HCT116 (cell line): ENCODE results near the gene IFNL3. TPM values are rescaled to one million over a fixed set of nuclear protein-coding genes. Genes with fewer than 3 reads are reported as not detected.

Source experiments
- ATAC-seq: fragments of 200-7000 bp; cut with Tn5 transposase; 2 replicates; pipeline ENCODE4 v1.9.1; 2020; ENCODE audit warnings: mild to moderate bottlenecking, moderate library complexity
- BruUV-seq: library from RNA; stranded (reverse); fragments of 400-500 nt; replicated peaks from 2 replicates; lab custom pipeline; 2021; lab: Mats Ljungman, UMichigan
- CTCF ChIA-PET: fragments of 300-600 bp; sonication (Branson Sonifier 250); formaldehyde crosslinking; loops from one replicate; lab custom pipeline; 2021; ENCODE audit warnings: antibody characterized with exemption; lab: Charles Lee
- POLR2A ChIA-PET: fragments of 300-600, 350-600 bp; sonication (Branson Sonifier 250); formaldehyde crosslinking; loops from one replicate; lab custom pipeline; 2021; ENCODE audit warnings: antibody characterized with exemption; lab: Charles Lee
- RAD21 ChIA-PET, 2 experiments: fragments of 300-600 bp; sonication (Branson Sonifier 250); formaldehyde crosslinking; loops; one replicate each; lab custom pipeline; 2023; ENCODE audit warnings: low total read pairs in 2 of 2; ENCODE audit not compliant: uncharacterized antibody in 2 of 2, unreplicated experiment in 2 of 2, low non-redundant PET in 1 of 2; lab: Charles Lee
- DNase-seq: peaks from one replicate; pipeline ENCODE4 v3.0.0-alpha.2; 2010; ENCODE audit warnings: low read depth, low spot score
- H2AFZ ChIP-seq: fragments of 200-600 bp; shearing (Covaris generic), sonication (generic); 2 replicates; pipeline ENCODE4 v1.6.1; 2017; ENCODE audit warnings: low read depth, mixed run types, mixed read lengths, antibody characterized with exemption, low read length; ENCODE audit not compliant: poor library complexity, severe bottlenecking
- H3K27ac ChIP-seq: 2 replicates; pipeline ENCODE4 v1.5.1; 2012; ENCODE audit warnings: low read depth, low read length
- H3K27me3 ChIP-seq: fragments of 200-600 bp; sonication (generic); 2 replicates; pipeline ENCODE4 v1.6.1; 2016; ENCODE audit warnings: mixed run types, low read length, mixed read lengths; ENCODE audit not compliant: insufficient read depth
- H3K36me3 ChIP-seq, 2 experiments: fragments of 200-500 bp in 1 of 2; fragments of 200-600 bp in 1 of 2; sonication (Bioruptor generic) in 1 of 2; sonication (generic) in 1 of 2; 2 replicates each; pipeline versions ENCODE4 v1.5.1 to v1.6.1; 2014 to 2016; ENCODE audit warnings: low read length in 2 of 2, inconsistent platforms in 1 of 2, mixed read lengths in 1 of 2, mixed run types in 1 of 2; ENCODE audit not compliant: insufficient read depth in 2 of 2, control insufficient read depth in 1 of 2
- H3K4me1 ChIP-seq, 2 experiments: fragments of 200-600 bp in 1 of 2; sonication (generic) in 1 of 2; 2 replicates each; pipeline versions ENCODE4 v1.5.1 to v1.6.1; 2012 to 2017; ENCODE audit warnings: low read length in 2 of 2, inconsistent platforms in 1 of 2, mild to moderate bottlenecking in 1 of 2, mixed read lengths in 1 of 2, mixed run types in 1 of 2, moderate library complexity in 1 of 2; ENCODE audit not compliant: insufficient read depth in 2 of 2, control insufficient read depth in 1 of 2
- H3K4me2 ChIP-seq: fragments of 200-600 bp; sonication (generic); 2 replicates; pipeline ENCODE4 v1.6.1; 2017; ENCODE audit warnings: mixed run types, low read length, mixed read lengths
- H3K4me3 ChIP-seq, 2 experiments: fragments of 200-600 bp in 1 of 2; sonication (generic) in 1 of 2; replicated peaks in 1 of 2; 2 replicates each; pipeline ENCODE4 v1.5.1; 2011 to 2016; ENCODE audit warnings: low read length in 2 of 2, control low read depth in 1 of 2, low read depth in 1 of 2, mild to moderate bottlenecking in 1 of 2, mixed read lengths in 1 of 2, mixed run types in 1 of 2
- H3K79me2 ChIP-seq: fragments of 200-600 bp; sonication (generic); 2 replicates; pipeline ENCODE4 v1.6.1; 2017; ENCODE audit warnings: mild to moderate bottlenecking, mixed run types, low read length, moderate library complexity, mixed read lengths; ENCODE audit not compliant: insufficient read depth
- H3K9ac ChIP-seq: fragments of 200-600 bp; sonication (generic); 2 replicates; pipeline ENCODE4 v1.6.1; 2016; ENCODE audit warnings: low read length, mixed read lengths
- H3K9me2 ChIP-seq: fragments of 200-600 bp; sonication (generic), shearing (Covaris generic); 2 replicates; pipeline ENCODE4 v1.6.1; 2017; ENCODE audit warnings: mixed run types, mild to moderate bottlenecking, moderate library complexity; ENCODE audit not compliant: insufficient read depth
- H3K9me3 ChIP-seq, 2 experiments: fragments of 200-500 bp in 1 of 2; fragments of 200-600 bp in 1 of 2; sonication (Bioruptor generic) in 1 of 2; sonication (generic) in 1 of 2; 2 replicates each; pipeline ENCODE4 v1.6.1; 2014 to 2017; ENCODE audit warnings: low read length in 2 of 2, mixed read lengths in 2 of 2, inconsistent platforms in 1 of 2, low read depth in 1 of 2, mild to moderate bottlenecking in 1 of 2, mixed run types in 1 of 2, moderate library complexity in 1 of 2; ENCODE audit not compliant: control insufficient read depth in 1 of 2, insufficient read depth in 1 of 2
- H4K20me1 ChIP-seq: fragments of 200-600 bp; sonication (generic), shearing (Covaris generic); 2 replicates; pipeline ENCODE4 v1.6.1; 2017; ENCODE audit warnings: mixed run types, mild to moderate bottlenecking, moderate library complexity; ENCODE audit not compliant: insufficient read depth
- ATF3 ChIP-seq: IDR thresholded peaks from 2 replicates; pipeline ENCODE4 v1.6.1; 2012
- CBX3 ChIP-seq: IDR thresholded peaks from 2 replicates; pipeline ENCODE4 v1.6.1; 2012; ENCODE audit warnings: low read depth
- EZH2phosphoT487 ChIP-seq: fragments of 200-600 bp; IDR thresholded peaks from 2 replicates; pipeline ENCODE4 v1.6.1; 2018; ENCODE audit warnings: antibody characterized with exemption, borderline replicate concordance
- FOSL1 ChIP-seq: IDR thresholded peaks from 2 replicates; pipeline ENCODE4 v1.6.1; 2012; ENCODE audit warnings: low read depth
- POLR2A ChIP-seq: IDR thresholded peaks from 2 replicates; pipeline ENCODE4 v1.7.0; 2011; ENCODE audit warnings: borderline replicate concordance; ENCODE audit not compliant: insufficient read depth, insufficient read length; ENCODE audit errors: extremely low read depth
- SIN3A ChIP-seq: IDR thresholded peaks from 2 replicates; pipeline ENCODE4 v1.6.1; 2012; ENCODE audit warnings: low read depth
- intact Hi-C: fragments of 100-400 bp; cut with micrococcal nuclease; formaldehyde crosslinking; loops from 2 replicates; pipeline ENCODE4 v1.10.0; 2022
- total RNA-seq: library from RNA; stranded (reverse); gene quantifications from one replicate; pipeline ENCODE4 v1.2.1, GENCODE V29; 2021; ENCODE audit not compliant: unreplicated experiment
- TF ChIP-seq, protein P1 (sequence below), 3 experiments: fragments of 200-600 bp in 1 of 3; sonication (generic) in 1 of 3; IDR thresholded peaks in 2 of 3; conservative IDR thresholded peaks in 1 of 3; 2 replicates each; pipeline ENCODE4 v1.5.1; 2012 to 2017; ENCODE audit warnings: low read depth in 2 of 3, low read length in 2 of 3, antibody characterized with exemption in 1 of 3, borderline replicate concordance in 1 of 3, control low read depth in 1 of 3, mild to moderate bottlenecking in 1 of 3, mixed read lengths in 1 of 3, mixed run types in 1 of 3, moderate library complexity in 1 of 3; ENCODE audit not compliant: insufficient read depth in 1 of 3
- TF ChIP-seq, protein P2 (sequence below): IDR thresholded peaks from 2 replicates; pipeline ENCODE4 v1.6.1; 2012
- TF ChIP-seq, protein P3 (sequence below): IDR thresholded peaks from 2 replicates; pipeline ENCODE4 v1.6.1; 2011; ENCODE audit warnings: mild to moderate bottlenecking, low read length, moderate library complexity; ENCODE audit not compliant: insufficient replicate concordance; ENCODE audit errors: extremely low read depth
- TF ChIP-seq, protein P4 (sequence below): IDR thresholded peaks from 2 replicates; pipeline ENCODE4 v1.6.1; 2012; ENCODE audit warnings: low read depth

The IFNL3 gene
- total RNA-seq, 1 experiment from 2014 or later = not detected

- TF ChIP-seq, protein P1, sequence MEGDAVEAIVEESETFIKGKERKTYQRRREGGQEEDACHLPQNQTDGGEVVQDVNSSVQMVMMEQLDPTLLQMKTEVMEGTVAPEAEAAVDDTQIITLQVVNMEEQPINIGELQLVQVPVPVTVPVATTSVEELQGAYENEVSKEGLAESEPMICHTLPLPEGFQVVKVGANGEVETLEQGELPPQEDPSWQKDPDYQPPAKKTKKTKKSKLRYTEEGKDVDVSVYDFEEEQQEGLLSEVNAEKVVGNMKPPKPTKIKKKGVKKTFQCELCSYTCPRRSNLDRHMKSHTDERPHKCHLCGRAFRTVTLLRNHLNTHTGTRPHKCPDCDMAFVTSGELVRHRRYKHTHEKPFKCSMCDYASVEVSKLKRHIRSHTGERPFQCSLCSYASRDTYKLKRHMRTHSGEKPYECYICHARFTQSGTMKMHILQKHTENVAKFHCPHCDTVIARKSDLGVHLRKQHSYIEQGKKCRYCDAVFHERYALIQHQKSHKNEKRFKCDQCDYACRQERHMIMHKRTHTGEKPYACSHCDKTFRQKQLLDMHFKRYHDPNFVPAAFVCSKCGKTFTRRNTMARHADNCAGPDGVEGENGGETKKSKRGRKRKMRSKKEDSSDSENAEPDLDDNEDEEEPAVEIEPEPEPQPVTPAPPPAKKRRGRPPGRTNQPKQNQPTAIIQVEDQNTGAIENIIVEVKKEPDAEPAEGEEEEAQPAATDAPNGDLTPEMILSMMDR (IDR thresholded peaks at IDR 0.05 in 2 of 3, conservative IDR thresholded peaks at IDR 0.05 in 1 of 3; ENCODE audit: borderline replicate concordance in 1 of 3, insufficient read depth in 1 of 3, low read depth in 2 of 3, low read length in 2 of 3) = 0 out of 6 replicates have a peak, but pooled peaks of 2 of the 3 experiments have one; percentile 2 to 11
- TF ChIP-seq, protein P2, sequence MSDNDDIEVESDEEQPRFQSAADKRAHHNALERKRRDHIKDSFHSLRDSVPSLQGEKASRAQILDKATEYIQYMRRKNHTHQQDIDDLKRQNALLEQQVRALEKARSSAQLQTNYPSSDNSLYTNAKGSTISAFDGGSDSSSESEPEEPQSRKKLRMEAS = no peak
- TF ChIP-seq CBX3 (no peak), FOSL1 (no peak)
- POLR2A ChIA-PET = no interaction called here
- Histone ChIP-seq H3K27me3 (no peaks in the 10 kb centered on the region), H3K9ac (no peak overlapping the region), H2AFZ (no peak overlapping the region), H3K36me3 (no peaks in the 10 kb centered on the region), H3K79me2 (no peaks in the 10 kb centered on the region), H3K9me2 (no peaks in the 10 kb centered on the region), H3K4me3 (no peak overlapping the region), H4K20me1 (no peaks in the 10 kb centered on the region), H3K4me1 (peaks cover 5 to 6% of the 10 kb centered on the region in 2 experiments; a peak in 3 of 4 replicates), H3K9me3 (no peaks in the 10 kb centered on the region), H3K4me2 (no peak overlapping the region), H3K27ac (no peak overlapping the region)
- RAD21 ChIA-PET = no interaction called here
- ATAC-seq = 0 out of 2 replicates have a peak, but pooled peaks have one; percentile 48
- DNase-seq = no peak
- no TSS peak for BruUV-seq
- CTCF ChIA-PET = no interaction called here
- intact Hi-C loops = no loop called here
Measured at GRCh38 chr19:39232708-39233107, 12.1 kb downstream of the IFNL3 start.

DNA sequence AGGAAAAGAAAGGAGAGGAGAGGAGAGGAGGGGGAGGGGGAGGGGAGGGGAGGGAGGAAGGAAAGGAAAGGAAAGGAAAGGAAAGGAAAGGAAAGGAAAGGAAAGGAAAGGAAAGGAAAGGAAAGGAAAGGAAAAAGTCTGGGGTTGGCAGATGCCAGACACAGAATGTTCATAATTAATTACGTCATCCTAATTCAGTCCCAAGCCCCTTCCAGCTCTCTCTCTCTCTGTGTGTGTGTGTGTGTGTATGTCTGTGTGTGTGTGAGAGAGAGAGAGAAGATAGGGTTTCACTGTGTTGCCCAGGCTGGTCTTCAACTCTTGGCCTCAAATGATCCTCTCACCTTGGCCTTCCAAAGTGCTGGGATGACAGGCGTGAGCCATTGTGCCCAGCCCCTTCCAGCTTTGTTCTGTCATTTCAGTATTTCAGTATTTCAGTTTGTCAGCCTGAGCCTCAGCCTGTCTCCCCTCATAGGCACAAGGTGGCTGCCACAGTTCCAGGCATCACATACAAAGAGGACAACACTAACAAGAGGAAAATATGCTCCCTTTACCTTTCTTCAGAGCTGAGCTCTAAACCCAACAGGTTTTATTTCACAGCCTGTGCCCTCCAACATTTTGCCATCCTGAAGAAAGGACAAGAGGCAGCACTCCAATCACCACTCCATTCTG lies 14.6 kb downstream of the IFNL3 start:
- TF ChIP-seq POLR2A = no peak
- TF ChIP-seq, protein P3, sequence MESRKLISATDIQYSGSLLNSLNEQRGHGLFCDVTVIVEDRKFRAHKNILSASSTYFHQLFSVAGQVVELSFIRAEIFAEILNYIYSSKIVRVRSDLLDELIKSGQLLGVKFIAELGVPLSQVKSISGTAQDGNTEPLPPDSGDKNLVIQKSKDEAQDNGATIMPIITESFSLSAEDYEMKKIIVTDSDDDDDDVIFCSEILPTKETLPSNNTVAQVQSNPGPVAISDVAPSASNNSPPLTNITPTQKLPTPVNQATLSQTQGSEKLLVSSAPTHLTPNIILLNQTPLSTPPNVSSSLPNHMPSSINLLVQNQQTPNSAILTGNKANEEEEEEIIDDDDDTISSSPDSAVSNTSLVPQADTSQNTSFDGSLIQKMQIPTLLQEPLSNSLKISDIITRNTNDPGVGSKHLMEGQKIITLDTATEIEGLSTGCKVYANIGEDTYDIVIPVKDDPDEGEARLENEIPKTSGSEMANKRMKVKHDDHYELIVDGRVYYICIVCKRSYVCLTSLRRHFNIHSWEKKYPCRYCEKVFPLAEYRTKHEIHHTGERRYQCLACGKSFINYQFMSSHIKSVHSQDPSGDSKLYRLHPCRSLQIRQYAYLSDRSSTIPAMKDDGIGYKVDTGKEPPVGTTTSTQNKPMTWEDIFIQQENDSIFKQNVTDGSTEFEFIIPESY = no peak
- no peak for TF ChIP-seq SIN3A
- no peak for TF ChIP-seq ATF3
- no peak for TF ChIP-seq EZH2phosphoT487
- TF ChIP-seq, protein P4, sequence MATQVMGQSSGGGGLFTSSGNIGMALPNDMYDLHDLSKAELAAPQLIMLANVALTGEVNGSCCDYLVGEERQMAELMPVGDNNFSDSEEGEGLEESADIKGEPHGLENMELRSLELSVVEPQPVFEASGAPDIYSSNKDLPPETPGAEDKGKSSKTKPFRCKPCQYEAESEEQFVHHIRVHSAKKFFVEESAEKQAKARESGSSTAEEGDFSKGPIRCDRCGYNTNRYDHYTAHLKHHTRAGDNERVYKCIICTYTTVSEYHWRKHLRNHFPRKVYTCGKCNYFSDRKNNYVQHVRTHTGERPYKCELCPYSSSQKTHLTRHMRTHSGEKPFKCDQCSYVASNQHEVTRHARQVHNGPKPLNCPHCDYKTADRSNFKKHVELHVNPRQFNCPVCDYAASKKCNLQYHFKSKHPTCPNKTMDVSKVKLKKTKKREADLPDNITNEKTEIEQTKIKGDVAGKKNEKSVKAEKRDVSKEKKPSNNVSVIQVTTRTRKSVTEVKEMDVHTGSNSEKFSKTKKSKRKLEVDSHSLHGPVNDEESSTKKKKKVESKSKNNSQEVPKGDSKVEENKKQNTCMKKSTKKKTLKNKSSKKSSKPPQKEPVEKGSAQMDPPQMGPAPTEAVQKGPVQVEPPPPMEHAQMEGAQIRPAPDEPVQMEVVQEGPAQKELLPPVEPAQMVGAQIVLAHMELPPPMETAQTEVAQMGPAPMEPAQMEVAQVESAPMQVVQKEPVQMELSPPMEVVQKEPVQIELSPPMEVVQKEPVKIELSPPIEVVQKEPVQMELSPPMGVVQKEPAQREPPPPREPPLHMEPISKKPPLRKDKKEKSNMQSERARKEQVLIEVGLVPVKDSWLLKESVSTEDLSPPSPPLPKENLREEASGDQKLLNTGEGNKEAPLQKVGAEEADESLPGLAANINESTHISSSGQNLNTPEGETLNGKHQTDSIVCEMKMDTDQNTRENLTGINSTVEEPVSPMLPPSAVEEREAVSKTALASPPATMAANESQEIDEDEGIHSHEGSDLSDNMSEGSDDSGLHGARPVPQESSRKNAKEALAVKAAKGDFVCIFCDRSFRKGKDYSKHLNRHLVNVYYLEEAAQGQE = no peak
- no peak for TF ChIP-seq FOSL1
- H3K27me3 ChIP-seq = peaks cover 7% of the 10 kb centered on the region; the same call in 1 of the 2 replicates
- no peaks in the 10 kb centered on the region for H3K79me2 ChIP-seq
- ATAC-seq = no peak
- H3K9me2 ChIP-seq = no peaks in the 10 kb centered on the region
- intact Hi-C loops = no loop called here
- H3K9me3 ChIP-seq = no peaks in the 10 kb centered on the region
- no peak for DNase-seq
- ChIA-PET CTCF (no interaction called here), POLR2A (no interaction called here), RAD21 (no interaction called here)
- no peaks in the 10 kb centered on the region for H3K4me1 ChIP-seq
- H3K27ac ChIP-seq = no peak overlapping the region
- no peaks in the 10 kb centered on the region for H3K36me3 ChIP-seq
- no TSS peak for BruUV-seq
- no peak overlapping the region for H3K4me3 ChIP-seq
- no peak overlapping the region for H3K9ac ChIP-seq
- no peaks in the 10 kb centered on the region for H4K20me1 ChIP-seq
- no peak overlapping the region for H2AFZ ChIP-seq
- no peak overlapping the region for H3K4me2 ChIP-seq
